Fibroblast of mammary gland (primary cell): ENCODE results near the gene HMGN4.
A peak's percentile ranks its signal among the peaks of the same experiment; 100 is the strongest.
"Not testable (repeated sequence)": the region's sequence is repeated elsewhere in the genome, so short reads cannot be mapped to it uniquely, and the experiment has no call there.

Experiments used
- DNase-seq: peaks from one replicate; pipeline ENCODE4 v3.0.0-alpha.2; 2010; ENCODE audit warnings: low read depth
- H3K4me3 ChIP-seq: 2 replicates; pipeline ENCODE4 v1.5.1; 2011; ENCODE audit warnings: low read depth, mild to moderate bottlenecking, low read length, moderate library complexity; ENCODE audit not compliant: control insufficient read depth
- CTCF ChIP-seq: conservative IDR thresholded peaks from 2 replicates; pipeline ENCODE4 v1.5.1; 2011; ENCODE audit warnings: low read depth, low read length, inconsistent platforms; ENCODE audit not compliant: control insufficient read depth, insufficient read depth

Gene HMGN4

GRCh38 chr6:26497610-26498009, 40.6 kb upstream of the HMGN4 start:
- TF ChIP-seq CTCF, result no peak
- no peak overlapping the region for H3K4me3 ChIP-seq
- DNase-seq, result no peak

DNA sequence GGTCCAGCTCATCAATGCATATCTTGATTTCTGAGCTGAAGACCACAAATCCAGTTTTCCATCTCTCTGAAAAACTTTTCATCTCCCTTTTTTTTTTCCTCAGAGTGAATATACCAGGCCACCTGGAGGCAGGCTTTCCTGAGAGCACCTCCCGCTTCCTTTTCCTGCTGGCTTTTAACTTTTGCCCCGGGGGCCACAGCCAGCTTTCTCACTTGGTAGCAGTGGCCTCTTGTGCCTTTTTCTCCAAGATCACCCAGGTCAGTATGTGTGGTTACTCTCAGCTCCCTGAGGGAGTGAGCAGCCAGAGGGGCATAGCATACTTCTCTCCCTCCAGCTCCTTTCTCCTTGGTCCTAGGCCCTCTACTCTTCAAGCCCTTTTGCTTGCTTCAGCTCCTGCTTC, 38.1 kb upstream of the HMGN4 start, which contains the start of gene BTN1A1:
Gene BTN1A1, plus strand, starts transcription at position 202 of the 400 bp plus-strand sequence. CDS start 984 bp downstream, outside the sequence.
- TF ChIP-seq CTCF, result no peak
- DNase-seq, result no peak
- no peak within 1 kb of the TSS for H3K4me3 ChIP-seq

DNA sequence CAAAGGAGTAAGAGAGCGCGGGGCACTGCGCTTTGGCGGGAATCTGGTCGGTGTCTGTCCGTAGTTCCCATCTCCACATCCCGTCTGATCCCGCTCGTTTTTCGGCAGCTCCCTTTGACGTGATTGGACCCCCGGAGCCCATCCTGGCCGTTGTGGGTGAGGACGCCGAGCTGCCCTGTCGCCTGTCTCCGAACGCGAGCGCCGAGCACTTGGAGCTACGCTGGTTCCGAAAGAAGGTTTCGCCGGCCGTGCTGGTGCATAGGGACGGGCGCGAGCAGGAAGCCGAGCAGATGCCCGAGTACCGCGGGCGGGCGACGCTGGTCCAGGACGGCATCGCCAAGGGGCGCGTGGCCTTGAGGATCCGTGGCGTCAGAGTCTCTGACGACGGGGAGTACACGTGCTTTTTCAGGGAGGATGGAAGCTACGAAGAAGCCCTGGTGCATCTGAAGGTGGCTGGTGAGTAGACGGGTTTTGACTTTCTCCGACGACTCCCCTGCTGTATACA, 36.6 kb upstream of the HMGN4 start:
- no peak for TF ChIP-seq CTCF
- peak; percentile 10 for DNase-seq
- H3K4me3 ChIP-seq, result peak overlapping the region; percentile 3

GRCh38 chr6:26502165-26502564, 36.0 kb upstream of the HMGN4 start:
- H3K4me3 ChIP-seq, result no peak overlapping the region
- no peak for DNase-seq
- no peak for TF ChIP-seq CTCF

DNA sequence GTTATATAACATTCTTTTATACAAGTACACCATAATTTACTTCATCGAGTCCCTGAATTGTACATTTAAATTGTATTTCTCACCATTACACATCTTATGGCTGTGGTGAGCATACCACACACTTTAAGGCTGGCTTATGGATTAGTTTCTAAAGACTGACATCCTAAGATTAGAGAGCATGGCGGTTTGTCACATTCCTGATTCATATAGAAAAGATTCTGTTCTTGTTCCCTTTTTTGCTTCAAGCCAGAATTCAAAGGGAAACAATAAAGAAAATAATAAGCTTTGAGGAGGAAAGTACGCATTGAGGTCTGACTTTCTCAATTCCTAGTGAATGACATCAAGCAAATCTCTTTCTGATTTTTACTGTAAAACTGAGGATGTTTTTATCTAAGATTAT, 35.5 kb upstream of the HMGN4 start:
- H3K4me3 ChIP-seq, result no peak overlapping the region
- no peak for DNase-seq
- TF ChIP-seq CTCF, result no peak

- H3K4me3 ChIP-seq, result no peak overlapping the region
- TF ChIP-seq CTCF, result no peak
- no peak for DNase-seq
Measured at GRCh38 chr6:26507658-26508057, 30.5 kb upstream of the HMGN4 start.

GRCh38 chr6:26511033-26511432, 27.1 kb upstream of the HMGN4 start:
- DNase-seq, H3K4me3 ChIP-seq: not testable (repeated sequence)
